Subcutaneous abdominal adipose tissue (tissue), 5 donors: ENCODE measurements around the gene AQP10.

Source experiments
- H3K27ac ChIP-seq: one replicate; pipeline ENCODE4 v1.7.0; 2013; ENCODE audit warnings: low read depth, mild to moderate bottlenecking, inconsistent platforms, low read length, moderate library complexity
- H3K27me3 ChIP-seq, 5 donors: one replicate each; pipeline ENCODE4 v1.7.0; 2013; ENCODE audit warnings: low read length in 5 of 5, inconsistent platforms in 1 of 5; ENCODE audit not compliant: control insufficient read depth in 5 of 5, insufficient read depth in 4 of 5
- H3K36me3 ChIP-seq, 5 donors: one replicate each; pipeline ENCODE4 v1.7.0; 2013; ENCODE audit warnings: low read length in 5 of 5; ENCODE audit not compliant: control insufficient read depth in 5 of 5, insufficient read depth in 5 of 5
- H3K4me1 ChIP-seq, 5 donors: one replicate each; pipeline ENCODE4 v1.7.0; 2013; ENCODE audit warnings: low read length in 5 of 5, mild to moderate bottlenecking in 3 of 5, moderate library complexity in 1 of 5; ENCODE audit not compliant: control insufficient read depth in 5 of 5, insufficient read depth in 5 of 5
- H3K4me3 ChIP-seq, 5 donors: one replicate each; pipeline ENCODE4 v1.7.0; 2013; ENCODE audit warnings: low read length in 5 of 5, low read depth in 1 of 5
- H3K9ac ChIP-seq, 5 donors: one replicate each; pipeline ENCODE4 v1.7.0; 2013; ENCODE audit warnings: low read length in 5 of 5, mild to moderate bottlenecking in 4 of 5, moderate library complexity in 3 of 5
- H3K9me3 ChIP-seq, 5 donors: one replicate each; pipeline ENCODE4 v1.7.0; 2013; ENCODE audit warnings: low read length in 5 of 5; ENCODE audit not compliant: control insufficient read depth in 5 of 5
- donor health status: healthy.
- donor health status: healthy.
- donor health status: healthy.
- donor health status: healthy.
- donor health status: healthy.

AQP10 gene

DNA sequence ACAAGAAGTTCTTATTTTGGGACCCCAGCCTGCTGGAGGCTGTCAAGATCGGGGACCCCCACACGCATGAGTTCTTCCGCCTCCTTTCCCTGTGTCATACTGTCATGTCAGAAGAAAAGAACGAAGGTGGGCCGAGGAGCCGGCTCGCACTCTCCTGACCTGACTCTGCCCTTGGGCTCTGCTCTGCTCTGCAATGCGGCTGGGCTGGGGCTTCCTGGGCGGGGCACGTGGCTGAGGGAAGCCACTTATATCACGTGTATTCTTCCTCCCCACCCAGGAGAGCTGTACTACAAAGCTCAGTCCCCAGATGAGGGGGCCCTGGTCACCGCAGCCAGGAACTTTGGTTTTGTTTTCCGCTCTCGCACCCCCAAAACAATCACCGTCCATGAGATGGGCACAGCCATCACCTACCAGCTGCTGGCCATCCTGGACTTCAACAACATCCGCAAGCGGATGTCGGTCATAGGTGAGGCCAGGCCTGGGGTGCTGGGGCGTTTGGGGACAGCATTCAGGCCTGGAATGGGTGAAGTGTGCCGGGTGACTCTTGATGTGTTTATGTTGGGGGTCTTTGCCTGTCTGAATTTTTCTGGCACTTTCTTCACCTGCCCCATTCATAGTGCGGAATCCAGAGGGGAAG is 22.1 kb downstream of the AQP10 start:
- peaks cover 0 to 4% (median 0%) of the 10 kb centered on the region in 5 donors for H3K4me1 ChIP-seq
- H3K9me3 ChIP-seq = no peaks in the 10 kb centered on the region
- H3K27me3 ChIP-seq = no peaks in the 10 kb centered on the region
- no peak overlapping the region for H3K9ac ChIP-seq
- H3K27ac ChIP-seq = no peak overlapping the region
- peaks cover 0 to 84% (median 74%) of the 10 kb centered on the region in 5 donors for H3K36me3 ChIP-seq
- no peak overlapping the region for H3K4me3 ChIP-seq

DNA sequence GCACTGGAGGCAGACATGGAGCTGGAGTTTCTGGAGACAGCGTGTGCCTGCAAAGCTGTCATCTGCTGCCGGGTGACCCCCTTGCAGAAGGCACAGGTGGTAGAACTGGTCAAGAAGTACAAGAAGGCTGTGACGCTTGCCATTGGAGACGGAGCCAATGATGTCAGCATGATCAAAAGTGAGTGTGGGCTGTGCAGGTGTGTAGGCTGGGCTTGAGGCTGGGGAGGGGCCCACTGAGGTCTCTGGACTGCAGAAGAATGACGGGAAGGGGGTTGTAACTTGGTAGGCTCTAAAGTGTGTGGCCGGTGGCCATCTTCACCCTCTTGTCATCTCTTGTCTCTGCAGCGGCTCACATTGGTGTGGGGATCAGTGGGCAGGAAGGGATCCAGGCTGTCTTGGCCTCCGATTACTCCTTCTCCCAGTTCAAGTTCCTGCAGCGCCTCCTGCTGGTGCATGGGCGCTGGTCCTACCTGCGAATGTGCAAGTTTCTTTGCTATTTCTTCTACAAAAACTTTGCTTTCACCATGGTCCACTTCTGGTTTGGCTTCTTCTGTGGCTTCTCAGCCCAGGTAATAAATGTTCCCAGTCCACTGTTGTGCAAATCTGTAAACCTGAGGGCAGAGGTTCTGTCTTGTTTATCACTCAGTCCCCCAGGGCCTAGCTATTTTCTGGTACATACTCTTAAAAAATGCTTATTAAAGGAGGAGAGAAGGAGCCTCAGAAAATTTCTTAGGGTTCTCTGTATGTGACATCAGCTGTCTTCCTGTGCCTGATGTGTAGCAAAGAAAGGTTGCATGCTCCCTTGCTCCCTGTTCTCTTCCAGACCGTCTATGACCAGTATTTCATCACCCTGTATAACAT is 24.3 kb downstream of the AQP10 start:
- peaks cover 0 to 84% (median 77%) of the 10 kb centered on the region in 5 donors for H3K36me3 ChIP-seq
- H3K27me3 ChIP-seq = no peaks in the 10 kb centered on the region
- H3K27ac ChIP-seq = no peak overlapping the region
- H3K9me3 ChIP-seq = no peaks in the 10 kb centered on the region
- H3K4me3 ChIP-seq = no peak overlapping the region
- peaks cover 0 to 5% (median 0%) of the 10 kb centered on the region in 5 donors for H3K4me1 ChIP-seq
- no peak overlapping the region for H3K9ac ChIP-seq

DNA sequence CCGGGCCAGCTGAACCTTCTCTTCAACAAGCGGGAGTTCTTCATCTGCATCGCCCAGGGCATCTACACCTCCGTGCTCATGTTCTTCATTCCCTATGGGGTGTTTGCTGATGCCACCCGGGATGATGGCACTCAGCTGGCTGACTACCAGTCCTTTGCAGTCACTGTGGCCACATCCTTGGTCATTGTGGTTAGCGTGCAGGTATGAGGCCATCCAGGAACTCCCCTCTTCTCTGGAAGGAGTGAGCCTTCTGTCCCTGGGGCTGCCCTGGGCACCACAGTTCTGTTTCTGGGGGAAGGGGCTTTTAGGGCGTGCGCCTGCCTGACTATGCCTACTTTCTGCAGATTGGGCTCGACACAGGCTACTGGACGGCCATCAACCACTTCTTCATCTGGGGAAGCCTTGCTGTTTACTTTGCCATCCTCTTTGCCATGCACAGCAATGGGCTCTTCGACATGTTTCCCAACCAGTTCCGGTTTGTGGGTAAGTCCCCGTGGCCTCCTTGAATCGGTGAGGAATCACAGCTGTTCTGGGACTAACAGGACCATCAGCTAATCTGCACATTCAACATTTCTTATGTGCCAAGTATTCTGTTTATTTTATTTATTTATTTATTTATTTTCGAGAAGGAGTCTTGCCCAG is 25.5 kb downstream of the AQP10 start:
- no peaks in the 10 kb centered on the region for H3K9me3 ChIP-seq
- no peak overlapping the region for H3K27ac ChIP-seq

DNA sequence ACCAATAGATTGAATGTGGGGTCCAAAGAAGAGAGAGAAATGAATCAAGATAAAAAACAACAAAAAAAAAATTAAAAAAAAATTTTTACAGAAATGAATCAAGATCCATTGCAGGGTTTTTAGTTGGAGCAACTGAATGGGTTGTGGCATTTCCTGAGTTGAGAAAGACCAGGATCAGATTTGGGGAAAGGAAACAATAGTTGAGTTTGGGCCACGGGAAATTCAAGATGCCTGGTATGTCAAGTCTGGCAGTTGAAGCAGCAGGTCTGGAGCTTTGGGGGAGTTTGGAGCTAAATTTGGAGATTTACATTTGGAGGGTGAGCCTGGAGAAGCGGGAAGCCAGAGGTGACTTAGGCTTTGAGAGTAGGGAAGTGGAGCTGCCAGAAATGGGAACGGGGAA is 27.1 kb downstream of the AQP10 start:
- peaks cover 0 to 16% (median 10%) of the 10 kb centered on the region in 5 donors for H3K4me1 ChIP-seq
- H3K36me3 ChIP-seq = peaks cover 0 to 57% (median 53%) of the 10 kb centered on the region in 5 donors
- no peaks in the 10 kb centered on the region for H3K27me3 ChIP-seq
- no peak overlapping the region for H3K4me3 ChIP-seq
- no peaks in the 10 kb centered on the region for H3K9me3 ChIP-seq
- no peak overlapping the region for H3K9ac ChIP-seq
- H3K27ac ChIP-seq = no peak overlapping the region

More for the DNA sequence above, 25.5 kb downstream of the AQP10 start:
- Histone ChIP-seq H3K4me1 (peaks cover 0 to 5% (median 0%) of the 10 kb centered on the region in 5 donors), H3K27me3 (no peaks in the 10 kb centered on the region), H3K9ac (no peak overlapping the region), H3K36me3 (peaks cover 0 to 72% (median 66%) of the 10 kb centered on the region in 5 donors), H3K4me3 (no peak overlapping the region)

DNA sequence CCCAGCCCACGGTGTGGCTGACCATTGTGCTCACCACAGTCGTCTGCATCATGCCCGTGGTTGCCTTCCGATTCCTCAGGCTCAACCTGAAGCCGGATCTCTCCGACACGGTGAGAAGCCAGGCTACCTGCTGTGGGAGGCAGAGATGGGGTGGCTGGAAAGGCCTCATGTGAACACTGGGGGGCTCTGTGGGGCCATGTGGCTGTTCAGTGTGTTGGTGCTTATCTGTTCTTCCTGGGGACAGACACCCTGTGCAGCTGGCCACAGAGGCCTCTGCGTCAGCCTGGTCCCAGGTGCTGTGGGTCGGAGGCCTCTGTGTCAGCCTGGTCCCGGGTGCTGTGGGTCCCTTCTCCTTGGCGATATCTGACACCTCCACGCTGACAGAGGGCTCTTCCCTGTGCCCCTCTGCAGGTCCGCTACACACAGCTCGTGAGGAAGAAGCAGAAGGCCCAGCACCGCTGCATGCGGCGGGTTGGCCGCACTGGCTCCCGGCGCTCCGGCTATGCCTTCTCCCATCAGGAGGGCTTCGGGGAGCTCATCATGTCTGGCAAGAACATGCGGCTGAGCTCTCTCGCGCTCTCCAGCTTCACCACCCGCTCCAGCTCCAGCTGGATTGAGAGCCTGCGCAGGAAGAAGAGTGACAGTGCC is 27.7 kb downstream of the AQP10 start:
- no peaks in the 10 kb centered on the region for H3K9me3 ChIP-seq
- H3K4me3 ChIP-seq = no peak overlapping the region
- H3K27me3 ChIP-seq = no peaks in the 10 kb centered on the region
- peaks cover 0 to 22% (median 16%) of the 10 kb centered on the region in 5 donors for H3K4me1 ChIP-seq
- no peak overlapping the region for H3K27ac ChIP-seq
- H3K9ac ChIP-seq = no peak overlapping the region
- H3K36me3 ChIP-seq = peaks cover 0 to 51% (median 47%) of the 10 kb centered on the region in 5 donors

DNA sequence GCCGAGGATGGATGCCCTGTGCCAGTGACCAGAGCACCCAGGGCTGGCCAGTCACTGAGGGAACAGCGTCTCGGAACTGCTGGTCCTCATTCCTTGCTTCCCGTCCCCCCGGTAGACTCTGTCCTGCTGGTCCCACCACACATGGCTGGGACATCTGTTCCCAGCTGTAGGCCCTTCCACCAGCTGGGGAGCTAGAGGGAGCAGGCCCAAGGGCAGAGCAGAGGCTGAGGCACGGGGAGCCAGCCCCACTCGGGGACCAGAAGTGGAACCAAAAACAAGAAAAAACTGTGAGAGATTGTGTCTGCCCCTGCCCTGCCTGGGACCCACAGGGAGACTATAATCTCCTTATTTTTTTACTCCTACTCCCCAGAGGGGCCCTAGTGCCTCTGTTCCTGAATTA is 28.2 kb downstream of the AQP10 start:
- Histone ChIP-seq H3K4me1 (peaks cover 0 to 27% (median 21%) of the 10 kb centered on the region in 5 donors), H3K9me3 (no peaks in the 10 kb centered on the region), H3K27ac (no peak overlapping the region), H3K9ac (no peak overlapping the region), H3K27me3 (no peaks in the 10 kb centered on the region), H3K4me3 (no peak overlapping the region), H3K36me3 (peaks cover 0 to 46% (median 42%) of the 10 kb centered on the region in 5 donors)

DNA sequence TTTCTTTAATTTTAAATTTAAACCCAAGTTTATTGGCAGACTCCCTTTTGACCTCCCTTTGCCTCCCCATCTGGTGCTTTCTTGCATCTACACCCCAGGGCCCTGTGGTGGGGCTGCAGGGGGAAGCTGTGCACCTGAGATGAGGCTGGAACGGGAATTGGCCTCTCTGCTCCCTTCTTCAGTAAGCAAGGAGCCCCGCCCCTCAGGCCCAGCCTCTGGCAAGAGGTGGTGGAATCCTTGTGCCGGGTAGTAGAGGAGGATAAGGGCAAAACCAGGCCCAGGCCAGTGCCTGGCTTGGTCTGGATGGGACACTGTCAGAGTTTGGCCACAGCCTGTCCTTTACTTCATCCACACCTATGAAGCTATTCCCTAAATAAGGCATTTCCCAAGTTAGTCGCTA is 29.5 kb downstream of the AQP10 start:
- Histone ChIP-seq H3K9ac (no peak overlapping the region), H3K27me3 (no peaks in the 10 kb centered on the region), H3K4me1 (peaks cover 0 to 27% (median 21%) of the 10 kb centered on the region in 5 donors), H3K27ac (no peak overlapping the region), H3K36me3 (peaks cover 0 to 33% (median 29%) of the 10 kb centered on the region in 5 donors), H3K9me3 (no peaks in the 10 kb centered on the region), H3K4me3 (no peak overlapping the region)

DNA sequence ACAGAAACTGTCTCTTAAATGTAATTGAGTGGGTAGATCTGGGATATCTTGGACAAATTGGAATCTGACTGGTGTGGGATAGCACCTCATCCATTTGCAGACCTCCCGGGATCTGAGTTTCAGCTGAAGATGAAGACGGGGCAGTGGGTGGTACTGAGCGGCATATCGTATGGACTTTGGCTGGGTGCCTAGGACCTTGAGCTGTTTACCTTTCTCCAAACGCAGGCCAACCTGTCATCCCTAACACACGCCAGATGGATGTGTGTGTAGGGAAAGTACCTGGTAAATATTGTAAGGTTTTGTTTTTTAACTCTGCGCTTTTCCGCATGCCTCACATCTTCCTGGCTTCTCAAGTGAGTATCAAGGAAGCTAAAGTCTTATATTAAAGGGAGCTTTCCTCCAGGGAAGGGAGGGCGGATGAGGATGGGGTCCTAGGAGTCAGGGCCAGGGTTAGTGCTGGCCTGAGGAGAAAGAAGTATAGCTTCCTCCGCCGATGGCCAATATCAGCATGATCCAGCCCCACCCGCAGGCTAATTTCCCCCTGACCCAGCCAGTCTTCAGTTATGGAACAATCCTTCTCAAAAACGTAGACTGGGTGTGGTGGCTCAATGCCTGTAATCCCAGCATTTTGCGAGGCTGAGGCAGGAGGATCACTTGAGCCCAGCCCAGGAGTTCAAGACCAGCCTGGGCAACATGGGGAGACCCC is 30.6 kb downstream of the AQP10 start:
- H3K4me3 ChIP-seq = no peak overlapping the region
- no peaks in the 10 kb centered on the region for H3K27me3 ChIP-seq
- no peak overlapping the region for H3K27ac ChIP-seq
- H3K36me3 ChIP-seq = peaks cover 0 to 22% (median 18%) of the 10 kb centered on the region in 5 donors
- H3K9me3 ChIP-seq = no peaks in the 10 kb centered on the region
- H3K4me1 ChIP-seq = peaks cover 0 to 27% (median 21%) of the 10 kb centered on the region in 5 donors
- H3K9ac ChIP-seq = no peak overlapping the region

DNA sequence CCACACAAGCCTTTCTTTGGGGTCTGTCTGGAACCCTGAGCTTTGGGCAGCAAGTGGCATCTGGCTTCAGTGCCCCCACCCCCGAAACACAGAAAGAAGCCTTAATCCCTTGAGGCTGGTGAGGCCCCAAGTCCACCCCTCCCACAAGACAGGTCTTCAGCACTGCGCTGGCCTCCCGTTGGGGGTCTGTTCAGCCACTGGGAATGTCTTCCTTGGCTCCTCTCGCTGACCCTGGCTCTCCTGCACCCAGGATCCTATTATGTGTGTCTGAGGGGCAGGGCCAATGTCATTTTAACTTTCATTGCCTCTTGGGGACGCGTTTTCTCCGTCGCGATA is 31.3 kb downstream of the AQP10 start:
- Histone ChIP-seq H3K4me1 (peaks cover 0 to 27% (median 21%) of the 10 kb centered on the region in 5 donors), H3K4me3 (peak overlapping the region; percentile 52 to 69 (median 67)), H3K9me3 (no peaks in the 10 kb centered on the region), H3K36me3 (peaks cover 0 to 18% (median 16%) of the 10 kb centered on the region in 5 donors), H3K9ac (peak overlapping the region; percentile 17 to 69 (median 64)), H3K27ac (no peak overlapping the region), H3K27me3 (no peaks in the 10 kb centered on the region)
